ENCODE results near the gene CLEC4F. TPM values are rescaled to one million over a fixed set of nuclear protein-coding genes. Genes with fewer than 3 reads are reported as not detected.
A peak's percentile ranks its signal among the peaks of the same experiment; 100 is the strongest.

Gene CLEC4F
- total and polyA plus RNA-seq, 7 experiments from 2014 or later: 0.19 to 1.6 TPM; not detected in 5

- no peaks in the 10 kb centered on the region for H3K27me3 ChIP-seq (ENCODE audit: control insufficient read depth in 2 of 2, insufficient read depth in 2 of 2, low read length in 2 of 2)
- POLR2A ChIA-PET: interaction anchor here (0.6 kb wide), 1 partner anchor 10 kb away, joined by 4 read pairs; no protein-coding TSS in a partner anchor
- no peaks in the 10 kb centered on the region for H3K36me3 Mint-ChIP-seq
- no peak overlapping the region for H3K4me3 ChIP-seq (ENCODE audit: low read length)
- H3K9me3 Mint-ChIP-seq: no peaks in the 10 kb centered on the region
- CTCF ChIA-PET: interaction anchor here (1.2 kb wide), 1 partner anchor 9 kb away, joined by 3 read pairs; no protein-coding TSS in a partner anchor
- H3K4me3 Mint-ChIP-seq: no peak overlapping the region
- H3K27ac ChIP-seq (ENCODE audit: low read depth, low read length): no peak overlapping the region
- H3K4me1 ChIP-seq (ENCODE audit: control insufficient read depth in 2 of 2, insufficient read depth in 2 of 2, low read length in 2 of 2): no peaks in the 10 kb centered on the region
- no peak overlapping the region for H3K27ac Mint-ChIP-seq
- H3K27me3 Mint-ChIP-seq: peaks cover 0 to 26% (median 11%) of the 10 kb centered on the region in 5 donors
- intact Hi-C loops (cut with micrococcal nuclease): no loop called here
- DNase-seq: no peak
- H3K9me3 ChIP-seq (ENCODE audit: control insufficient read depth in 2 of 3, low read length in 3 of 3): no peaks in the 10 kb centered on the region
- ATAC-seq: no peak
- H3K36me3 ChIP-seq (ENCODE audit: control insufficient read depth in 2 of 3, insufficient read depth in 3 of 3, low read length in 3 of 3): no peaks in the 10 kb centered on the region
- H3K4me1 Mint-ChIP-seq: peaks cover 0 to under 1% (median 0%) of the 10 kb centered on the region in 7 donors
Measured at GRCh38 chr2:70779911-70780545, 40.4 kb downstream of the CLEC4F start.

DNA sequence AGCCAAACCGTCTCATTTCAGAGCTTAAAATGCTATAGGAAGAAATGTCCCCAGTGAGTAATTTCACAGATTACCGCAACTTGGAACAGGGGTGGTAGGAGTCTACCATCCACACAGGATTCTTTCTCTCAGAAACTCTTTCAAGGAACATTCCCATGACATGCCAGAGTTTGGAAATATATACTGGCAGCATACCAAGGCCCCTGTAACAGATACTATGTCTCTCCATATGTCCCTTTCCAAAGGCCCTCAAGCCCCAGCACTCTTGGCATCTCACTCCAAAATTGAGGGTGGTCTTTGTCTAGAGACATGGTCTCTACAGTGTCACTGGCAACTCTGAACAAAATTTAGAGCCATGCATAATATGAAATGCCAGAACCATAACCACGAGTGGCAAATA, 40.9 kb downstream of the CLEC4F start:
- DNase-seq (no peak), ATAC-seq (no peak)
- no peaks in the 10 kb centered on the region for H3K9me3 ChIP-seq (ENCODE audit: control insufficient read depth in 2 of 3, low read length in 3 of 3)
- no peaks in the 10 kb centered on the region for H3K36me3 Mint-ChIP-seq
- H3K4me1 ChIP-seq (ENCODE audit: control insufficient read depth in 2 of 2, insufficient read depth in 2 of 2, low read length in 2 of 2): no peaks in the 10 kb centered on the region
- ChIA-PET CTCF (interaction anchor here (1.2 kb wide), 1 partner anchor 10 kb away, joined by 3 read pairs; no protein-coding TSS in a partner anchor), POLR2A (interaction anchor here (0.6 kb wide), 1 partner anchor 10 kb away, joined by 4 read pairs; no protein-coding TSS in a partner anchor)
- no peaks in the 10 kb centered on the region for H3K4me1 Mint-ChIP-seq
- H3K27me3 ChIP-seq (ENCODE audit: control insufficient read depth in 2 of 2, insufficient read depth in 2 of 2, low read length in 2 of 2): no peaks in the 10 kb centered on the region
- no peak overlapping the region for H3K27ac ChIP-seq (ENCODE audit: low read depth, low read length)
- no peak overlapping the region for H3K27ac Mint-ChIP-seq
- H3K4me3 ChIP-seq (ENCODE audit: low read length): no peak overlapping the region
- H3K4me3 Mint-ChIP-seq: no peak overlapping the region
- intact Hi-C loops (cut with micrococcal nuclease): no loop called here
- no peaks in the 10 kb centered on the region for H3K9me3 Mint-ChIP-seq
- no peaks in the 10 kb centered on the region for H3K36me3 ChIP-seq (ENCODE audit: control insufficient read depth in 2 of 3, insufficient read depth in 3 of 3, low read length in 3 of 3)
- H3K27me3 Mint-ChIP-seq: peaks cover 0 to 31% (median 15%) of the 10 kb centered on the region in 5 donors

- no peak for DNase-seq
- Mint-ChIP-seq H3K27ac (peak overlapping the region in 1 of 9 donors; percentile 60), H3K9me3 (peaks cover 0 to 1% (median 0%) of the 10 kb centered on the region in 11 donors), H3K4me3 (no peak overlapping the region), H3K27me3 (peaks cover 7 to 39% (median 20%) of the 10 kb centered on the region in 5 donors), H3K36me3 (peaks cover 0 to 2% (median 0%) of the 10 kb centered on the region in 5 donors), H3K4me1 (no peaks in the 10 kb centered on the region)
- no peaks in the 10 kb centered on the region for H3K27me3 ChIP-seq (ENCODE audit: control insufficient read depth in 2 of 2, insufficient read depth in 2 of 2, low read length in 2 of 2)
- H3K4me3 ChIP-seq (ENCODE audit: low read length): no peak overlapping the region
- no peaks in the 10 kb centered on the region for H3K9me3 ChIP-seq (ENCODE audit: control insufficient read depth in 2 of 3, low read length in 3 of 3)
- POLR2A ChIA-PET: no interaction called here
- intact Hi-C loops (cut with micrococcal nuclease): no loop called here
- no peak for ATAC-seq
- no peaks in the 10 kb centered on the region for H3K4me1 ChIP-seq (ENCODE audit: control insufficient read depth in 2 of 2, insufficient read depth in 2 of 2, low read length in 2 of 2)
- no peaks in the 10 kb centered on the region for H3K36me3 ChIP-seq (ENCODE audit: control insufficient read depth in 2 of 3, insufficient read depth in 3 of 3, low read length in 3 of 3)
- no peak overlapping the region for H3K27ac ChIP-seq (ENCODE audit: low read depth, low read length)
- CTCF ChIA-PET: interaction anchor here (0.6 to 0.8 kb wide), 3 partner anchors 10 to 835 kb away, joined by 3 read pairs; no protein-coding TSS in a partner anchor
Measured at GRCh38 chr2:70778676-70779075, 41.7 kb downstream of the CLEC4F start.

DNA sequence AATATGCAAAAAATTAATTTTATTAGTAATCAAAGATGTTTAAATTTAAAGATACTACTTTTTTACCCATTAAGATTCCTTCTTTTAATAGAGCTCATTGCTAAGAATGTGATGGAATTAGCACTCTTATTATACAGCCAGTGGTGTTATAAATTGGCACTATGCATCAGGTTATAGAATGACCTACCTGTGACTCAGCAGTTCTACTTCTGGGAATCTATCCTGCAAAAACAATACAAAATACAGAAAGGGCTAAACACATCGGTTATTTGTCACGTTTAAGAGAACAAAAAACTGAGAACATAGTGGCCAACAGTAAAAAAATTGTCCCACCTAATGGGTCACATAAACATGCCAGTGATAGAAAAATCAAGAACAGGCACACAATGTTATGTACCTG, 42.9 kb downstream of the CLEC4F start:
- H3K27me3 Mint-ChIP-seq: peaks cover 11 to 52% (median 28%) of the 10 kb centered on the region in 5 donors
- no peak overlapping the region for H3K27ac Mint-ChIP-seq
- ATAC-seq (no peak), DNase-seq (no peak)
- H3K4me3 ChIP-seq (ENCODE audit: low read length): no peak overlapping the region
- ChIA-PET CTCF (no interaction called here), POLR2A (interaction anchor here (0.7 kb wide), 1 partner anchor 516 kb away, joined by 3 read pairs; no protein-coding TSS in a partner anchor)
- no peak overlapping the region for H3K27ac ChIP-seq (ENCODE audit: low read depth, low read length)
- peaks cover 0 to 5% (median 0%) of the 10 kb centered on the region in 5 donors for H3K36me3 Mint-ChIP-seq
- peaks cover 0 to 3% (median 0%) of the 10 kb centered on the region in 11 donors for H3K9me3 Mint-ChIP-seq
- no peak overlapping the region for H3K4me3 Mint-ChIP-seq
- H3K36me3 ChIP-seq (ENCODE audit: control insufficient read depth in 2 of 3, insufficient read depth in 3 of 3, low read length in 3 of 3): no peaks in the 10 kb centered on the region
- intact Hi-C loops (cut with micrococcal nuclease): no loop called here
- no peaks in the 10 kb centered on the region for H3K4me1 ChIP-seq (ENCODE audit: control insufficient read depth in 2 of 2, insufficient read depth in 2 of 2, low read length in 2 of 2)
- no peaks in the 10 kb centered on the region for H3K9me3 ChIP-seq (ENCODE audit: control insufficient read depth in 2 of 3, low read length in 3 of 3)
- no peaks in the 10 kb centered on the region for H3K4me1 Mint-ChIP-seq
- H3K27me3 ChIP-seq (ENCODE audit: control insufficient read depth in 2 of 2, insufficient read depth in 2 of 2, low read length in 2 of 2): no peaks in the 10 kb centered on the region

- intact Hi-C loops (cut with micrococcal nuclease): no loop called here
- Histone ChIP-seq H3K36me3 (ENCODE audit: control insufficient read depth in 2 of 3, insufficient read depth in 3 of 3, low read length in 3 of 3) (no peaks in the 10 kb centered on the region), H3K4me3 (ENCODE audit: low read length) (no peak overlapping the region), H3K27ac (ENCODE audit: low read depth, low read length) (no peak overlapping the region), H3K4me1 (ENCODE audit: control insufficient read depth in 2 of 2, insufficient read depth in 2 of 2, low read length in 2 of 2) (no peaks in the 10 kb centered on the region), H3K9me3 (ENCODE audit: control insufficient read depth in 2 of 3, low read length in 3 of 3) (no peaks in the 10 kb centered on the region), H3K27me3 (ENCODE audit: control insufficient read depth in 2 of 2, insufficient read depth in 2 of 2, low read length in 2 of 2) (no peaks in the 10 kb centered on the region)
- peaks cover 11 to 55% (median 28%) of the 10 kb centered on the region in 5 donors for H3K27me3 Mint-ChIP-seq
- H3K9me3 Mint-ChIP-seq: peaks cover 0 to 3% (median 0%) of the 10 kb centered on the region in 11 donors
- POLR2A ChIA-PET: no interaction called here
- ATAC-seq (no peak), DNase-seq (no peak)
- no peak overlapping the region for H3K4me3 Mint-ChIP-seq
- H3K27ac Mint-ChIP-seq: no peak overlapping the region
- CTCF ChIA-PET: interaction anchor here (1.1 to 1.9 kb wide), 2 partner anchors 120 to 472 kb away, joined by 3 to 7 read pairs; no protein-coding TSS in a partner anchor
- H3K4me1 Mint-ChIP-seq: peaks cover 0 to 3% (median 0%) of the 10 kb centered on the region in 7 donors
- peaks cover 0 to 5% (median 0%) of the 10 kb centered on the region in 5 donors for H3K36me3 Mint-ChIP-seq
Measured at GRCh38 chr2:70776266-70776665, 44.1 kb downstream of the CLEC4F start.

GRCh38 chr2:70775141-70775540, 45.3 kb downstream of the CLEC4F start:
- no peak overlapping the region for H3K27ac ChIP-seq (ENCODE audit: low read depth, low read length)
- ChIA-PET CTCF (interaction anchor here (1.7 to 1.9 kb wide), 2 partner anchors 10 to 119 kb away, joined by 4 to 7 read pairs; no protein-coding TSS in a partner anchor), POLR2A (interaction anchor here (0.6 to 0.8 kb wide), 2 partner anchors 652 to 758 kb away, joined by 4 to 7 read pairs; no protein-coding TSS in a partner anchor)
- H3K27me3 Mint-ChIP-seq: peaks cover 11 to 64% (median 29%) of the 10 kb centered on the region in 5 donors
- no peak overlapping the region for H3K4me3 ChIP-seq (ENCODE audit: low read length)
- no peak overlapping the region for H3K4me3 Mint-ChIP-seq
- H3K27ac Mint-ChIP-seq: no peak overlapping the region
- no peaks in the 10 kb centered on the region for H3K9me3 ChIP-seq (ENCODE audit: control insufficient read depth in 2 of 3, low read length in 3 of 3)
- H3K9me3 Mint-ChIP-seq: peaks cover 0 to 3% (median 0%) of the 10 kb centered on the region in 11 donors
- intact Hi-C loops (cut with micrococcal nuclease): no loop called here
- no peaks in the 10 kb centered on the region for H3K36me3 ChIP-seq (ENCODE audit: control insufficient read depth in 2 of 3, insufficient read depth in 3 of 3, low read length in 3 of 3)
- H3K27me3 ChIP-seq (ENCODE audit: control insufficient read depth in 2 of 2, insufficient read depth in 2 of 2, low read length in 2 of 2): no peaks in the 10 kb centered on the region
- H3K4me1 Mint-ChIP-seq: peaks cover 0 to 5% (median 0%) of the 10 kb centered on the region in 7 donors
- H3K36me3 Mint-ChIP-seq: peaks cover 0 to 5% (median 0%) of the 10 kb centered on the region in 5 donors
- H3K4me1 ChIP-seq (ENCODE audit: control insufficient read depth in 2 of 2, insufficient read depth in 2 of 2, low read length in 2 of 2): no peaks in the 10 kb centered on the region
- no peak for DNase-seq
- no peak for ATAC-seq

Measured in naive thymus-derived CD4-positive, alpha-beta T cell (primary cell).